Measurements from ENCODE around the gene SLC22A23.

SLC22A23 gene

DNA sequence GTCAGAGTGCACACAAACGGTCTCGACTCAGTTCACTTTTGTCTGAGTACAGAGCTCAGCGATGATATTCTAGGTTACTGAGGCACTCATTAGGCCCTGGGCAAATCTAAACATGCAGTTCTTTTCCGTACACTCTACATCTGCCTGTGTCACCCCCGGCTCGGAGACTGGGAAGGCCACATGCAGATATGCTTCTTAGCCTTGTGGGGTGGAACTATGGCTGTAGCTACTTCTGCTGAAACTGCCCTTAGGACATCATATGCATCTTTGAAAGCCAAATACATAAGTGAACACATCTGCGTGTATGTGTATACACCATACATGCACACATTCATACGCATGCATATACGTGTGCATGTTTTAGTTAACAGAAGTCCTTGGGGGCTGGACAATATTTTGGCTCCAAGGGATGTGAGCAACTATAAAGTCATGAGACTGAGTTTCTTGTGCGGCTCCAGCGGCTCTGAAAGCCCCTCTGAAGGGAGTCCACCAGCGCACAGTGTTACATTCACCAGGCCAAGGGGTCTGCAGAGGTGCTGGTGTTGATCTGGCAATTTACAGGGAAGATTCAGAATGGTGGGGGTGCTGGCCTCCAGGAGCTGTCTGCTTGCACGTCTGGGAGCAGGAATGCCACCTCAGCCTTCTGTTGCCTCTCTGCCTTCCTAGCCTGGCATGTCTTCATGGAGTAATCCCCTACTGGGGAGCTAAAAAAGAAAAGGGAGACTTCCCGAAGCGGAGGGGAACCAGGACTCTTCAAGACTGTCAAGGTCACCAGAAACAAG is 166.5 kb downstream of the SLC22A23 start:
- H2BK12ac ChIP-seq (ENCODE audit: low read length in 2 of 2), result no peak overlapping the region
- H3K14ac ChIP-seq (ENCODE audit: low read length in 2 of 2), result no peak overlapping the region
- no peaks in the 10 kb centered on the region for H3K79me1 ChIP-seq (replicated peaks; ENCODE audit: low read length, poor library complexity, severe bottlenecking)
- H2AFZ ChIP-seq (ENCODE audit: low read depth, low read length), result no peak overlapping the region
- H3K36me3 ChIP-seq (ENCODE audit: control insufficient read depth in 1 of 2, insufficient read depth in 2 of 2, low read depth in 1 of 2, low read length in 2 of 2), result peaks cover 6 to 90% of the 10 kb centered on the region in 2 experiments
- no peak overlapping the region for H4K91ac ChIP-seq (ENCODE audit: low read length)
- H3K23ac ChIP-seq (ENCODE audit: low read length in 2 of 2), result no peak overlapping the region
- no peaks in the 10 kb centered on the region for H3K9me3 ChIP-seq (ENCODE audit: control insufficient read depth, low read length)
- H3K4me1 ChIP-seq (ENCODE audit: control insufficient read depth, insufficient read depth, low read depth, low read length), result peaks cover 6% of the 10 kb centered on the region
- no peak overlapping the region for H3K4me2 ChIP-seq (ENCODE audit: low read length, poor library complexity, severe bottlenecking)
- H3K18ac ChIP-seq (ENCODE audit: low read depth in 1 of 2, low read length in 2 of 2), result no peak overlapping the region
- no peak overlapping the region for H3K9ac ChIP-seq (ENCODE audit: low read length)
- no peak overlapping the region for H3K4me3 ChIP-seq (ENCODE audit: insufficient read depth in 1 of 2, low read depth in 1 of 2, low read length in 2 of 2)
- no peak overlapping the region for H2BK120ac ChIP-seq (ENCODE audit: low read depth, low read length)
- DNase-seq, result no peak
- no peak overlapping the region for H2BK15ac ChIP-seq (ENCODE audit: low read depth, poor library complexity, severe bottlenecking)
- no peaks in the 10 kb centered on the region for H3K27me3 ChIP-seq (ENCODE audit: control insufficient read depth in 1 of 2, insufficient read depth in 1 of 2, low read length in 2 of 2)
- no peak overlapping the region for H2BK5ac ChIP-seq (ENCODE audit: low read depth, low read length, poor library complexity, severe bottlenecking)
- H2AK5ac ChIP-seq (ENCODE audit: low read length, severe bottlenecking), result no peak overlapping the region
- H4K8ac ChIP-seq (ENCODE audit: low read length), result no peak overlapping the region
- WGBS, result 94% methylated on average over 15 of the region's 15 CpGs
- no peak overlapping the region for H3K27ac ChIP-seq (ENCODE audit: low read length, poor library complexity, severe bottlenecking)
- H3K4ac ChIP-seq (ENCODE audit: low read depth in 1 of 2, low read length in 2 of 2), result no peak overlapping the region

DNA sequence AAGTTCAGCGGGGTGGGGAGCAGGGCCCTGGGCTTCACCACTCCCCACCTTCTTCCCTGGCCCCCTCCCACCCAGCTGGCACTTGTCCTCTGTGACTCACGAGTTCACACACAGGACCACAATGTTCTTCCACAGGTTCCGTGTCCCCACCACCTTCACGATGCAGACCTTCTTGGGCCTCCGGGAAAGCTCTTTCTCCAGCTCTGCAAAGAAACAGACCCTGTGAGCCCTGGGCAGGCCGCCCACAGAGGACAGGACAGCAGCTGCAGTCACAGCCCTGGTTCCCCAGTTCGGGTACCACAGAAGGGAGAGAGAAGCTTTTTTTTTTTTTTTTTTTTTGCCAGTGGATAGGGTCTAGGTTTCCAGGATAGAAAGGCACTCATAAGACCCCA is 167.2 kb downstream of the SLC22A23 start:
- Histone ChIP-seq H3K27ac (ENCODE audit: low read length, poor library complexity, severe bottlenecking) (no peak overlapping the region), H3K9me3 (ENCODE audit: control insufficient read depth, low read length) (no peaks in the 10 kb centered on the region), H3K36me3 (ENCODE audit: control insufficient read depth in 1 of 2, insufficient read depth in 2 of 2, low read depth in 1 of 2, low read length in 2 of 2) (peaks cover 6 to 90% of the 10 kb centered on the region in 2 experiments), H4K91ac (ENCODE audit: low read length) (no peak overlapping the region), H2AK5ac (ENCODE audit: low read length, severe bottlenecking) (no peak overlapping the region), H3K27me3 (ENCODE audit: control insufficient read depth in 1 of 2, insufficient read depth in 1 of 2, low read length in 2 of 2) (no peaks in the 10 kb centered on the region), H3K4me2 (ENCODE audit: low read length, poor library complexity, severe bottlenecking) (no peak overlapping the region), H2BK5ac (ENCODE audit: low read depth, low read length, poor library complexity, severe bottlenecking) (no peak overlapping the region), H2BK15ac (ENCODE audit: low read depth, poor library complexity, severe bottlenecking) (no peak overlapping the region), H3K9ac (ENCODE audit: low read length) (no peak overlapping the region), H3K4me1 (ENCODE audit: control insufficient read depth, insufficient read depth, low read depth, low read length) (peaks cover 6% of the 10 kb centered on the region), H3K23ac (ENCODE audit: low read length in 2 of 2) (no peak overlapping the region), H3K18ac (ENCODE audit: low read depth in 1 of 2, low read length in 2 of 2) (no peak overlapping the region), H3K79me1 (replicated peaks; ENCODE audit: low read length, poor library complexity, severe bottlenecking) (no peaks in the 10 kb centered on the region), H3K4ac (ENCODE audit: low read depth in 1 of 2, low read length in 2 of 2) (no peak overlapping the region), H3K4me3 (ENCODE audit: insufficient read depth in 1 of 2, low read depth in 1 of 2, low read length in 2 of 2) (no peak overlapping the region), H4K8ac (ENCODE audit: low read length) (no peak overlapping the region), H3K14ac (ENCODE audit: low read length in 2 of 2) (no peak overlapping the region), H2BK12ac (ENCODE audit: low read length in 2 of 2) (no peak overlapping the region), H2BK120ac (ENCODE audit: low read depth, low read length) (no peak overlapping the region), H2AFZ (ENCODE audit: low read depth, low read length) (no peak overlapping the region)
- 89% methylated on average over 7 of the region's 7 CpGs for WGBS
- DNase-seq, result no peak

DNA sequence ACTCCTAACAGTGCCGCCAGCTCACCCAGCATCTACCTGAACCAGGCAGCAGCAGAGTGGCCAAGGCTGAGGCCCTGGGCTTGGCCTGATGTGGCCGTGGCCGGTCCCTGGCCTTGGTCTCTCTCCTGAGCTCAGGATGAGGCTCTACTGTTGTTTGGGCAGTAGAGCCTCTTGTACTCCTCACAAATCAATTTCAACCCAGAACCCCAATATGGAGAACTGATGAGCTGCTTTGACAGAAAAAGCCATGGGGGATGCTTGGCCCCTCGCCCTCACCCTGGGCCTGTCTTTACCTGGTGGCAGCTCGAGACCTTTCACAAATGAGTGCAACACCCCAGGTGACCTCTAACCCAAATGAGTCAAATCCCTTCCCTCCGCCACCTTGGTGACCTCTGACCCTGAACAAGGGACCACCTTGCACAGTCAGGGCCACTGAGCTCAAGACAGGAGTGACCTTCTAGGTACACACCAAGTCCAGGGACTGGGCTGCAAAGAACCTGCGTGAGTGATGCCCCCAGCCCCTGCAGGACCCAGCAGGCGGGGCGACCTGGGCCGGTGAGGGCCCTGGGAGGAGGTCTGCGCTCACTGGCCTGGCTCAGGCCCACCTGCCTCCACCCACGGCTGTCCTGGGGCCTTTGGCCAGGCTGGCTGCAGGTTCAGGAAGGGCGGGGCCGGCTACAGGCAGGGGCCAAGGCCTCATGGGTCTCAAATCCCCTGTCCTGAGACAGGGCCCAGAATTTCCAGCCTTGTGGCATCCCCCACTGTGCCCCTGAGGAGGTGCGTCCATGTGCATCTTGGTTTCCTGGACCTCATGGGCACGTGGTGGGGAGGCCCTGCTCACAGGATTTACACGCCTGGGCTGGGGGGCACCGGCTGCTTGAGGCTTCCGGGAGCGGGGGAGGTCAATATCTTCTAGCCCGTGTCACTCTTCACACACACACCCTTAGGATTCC is 167.9 kb downstream of the SLC22A23 start:
- Histone ChIP-seq H4K8ac (ENCODE audit: low read length) (no peak overlapping the region), H2BK120ac (ENCODE audit: low read depth, low read length) (no peak overlapping the region), H3K4me3 (ENCODE audit: insufficient read depth in 1 of 2, low read depth in 1 of 2, low read length in 2 of 2) (no peak overlapping the region), H2AK5ac (ENCODE audit: low read length, severe bottlenecking) (no peak overlapping the region), H2AFZ (ENCODE audit: low read depth, low read length) (no peak overlapping the region), H3K9me3 (ENCODE audit: control insufficient read depth, low read length) (no peaks in the 10 kb centered on the region), H3K4me1 (ENCODE audit: control insufficient read depth, insufficient read depth, low read depth, low read length) (peaks cover 6% of the 10 kb centered on the region), H3K14ac (ENCODE audit: low read length in 2 of 2) (no peak overlapping the region), H3K36me3 (ENCODE audit: control insufficient read depth in 1 of 2, insufficient read depth in 2 of 2, low read depth in 1 of 2, low read length in 2 of 2) (peaks cover 12 to 90% of the 10 kb centered on the region in 2 experiments), H4K91ac (ENCODE audit: low read length) (peak overlapping the region; percentile 2), H3K4me2 (ENCODE audit: low read length, poor library complexity, severe bottlenecking) (no peak overlapping the region), H3K27me3 (ENCODE audit: control insufficient read depth in 1 of 2, insufficient read depth in 1 of 2, low read length in 2 of 2) (no peaks in the 10 kb centered on the region), H3K9ac (ENCODE audit: low read length) (no peak overlapping the region), H3K18ac (ENCODE audit: low read depth in 1 of 2, low read length in 2 of 2) (no peak overlapping the region), H3K23ac (ENCODE audit: low read length in 2 of 2) (no peak overlapping the region), H3K27ac (ENCODE audit: low read length, poor library complexity, severe bottlenecking) (no peak overlapping the region), H3K79me1 (replicated peaks; ENCODE audit: low read length, poor library complexity, severe bottlenecking) (no peaks in the 10 kb centered on the region), H2BK15ac (ENCODE audit: low read depth, poor library complexity, severe bottlenecking) (no peak overlapping the region), H3K4ac (ENCODE audit: low read depth in 1 of 2, low read length in 2 of 2) (no peak overlapping the region), H2BK5ac (ENCODE audit: low read depth, low read length, poor library complexity, severe bottlenecking) (no peak overlapping the region), H2BK12ac (ENCODE audit: low read length in 2 of 2) (no peak overlapping the region)
- DNase-seq, result no peak
- 90% methylated on average over 21 of the region's 21 CpGs for WGBS

Data from mesenchymal stem cell (in vitro differentiated cells and primary cell).